ENCODE measurements around the gene NECAB3.
"Not testable (repeated sequence)": the region's sequence is repeated elsewhere in the genome, so short reads cannot be mapped to it uniquely, and the experiment has no call there.

The NECAB3 gene

DNA sequence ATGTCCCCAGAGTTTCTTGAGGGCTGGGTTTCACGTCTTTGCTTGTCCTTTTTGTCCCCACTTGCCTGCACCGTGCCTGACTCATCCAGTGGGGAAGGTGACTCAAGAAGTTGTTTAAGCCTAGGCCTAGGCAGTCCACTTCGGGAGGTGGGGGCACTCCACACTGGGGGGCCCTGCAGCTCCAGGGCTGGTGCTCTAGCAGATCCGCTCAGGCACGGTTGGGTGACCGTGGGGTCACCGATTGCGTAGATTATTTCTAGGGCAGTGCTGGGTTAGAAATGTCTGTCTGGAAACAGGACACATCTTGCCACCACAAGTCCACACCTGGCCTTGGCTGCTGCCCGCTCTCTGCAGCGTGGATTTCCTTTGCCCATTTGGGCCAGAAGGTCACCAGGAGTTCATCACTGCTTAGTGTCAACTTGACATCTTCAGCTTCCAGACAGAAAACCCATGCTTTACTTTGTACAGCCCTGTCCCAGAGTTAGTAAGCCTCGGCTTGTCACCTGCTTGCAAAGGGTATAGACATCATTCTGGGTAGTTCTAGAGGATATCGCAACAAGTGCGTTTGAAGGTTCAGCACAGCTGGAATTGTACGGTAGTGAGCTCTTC is 25.7 kb downstream of the NECAB3 start:
- no peak for DNase-seq

DNA sequence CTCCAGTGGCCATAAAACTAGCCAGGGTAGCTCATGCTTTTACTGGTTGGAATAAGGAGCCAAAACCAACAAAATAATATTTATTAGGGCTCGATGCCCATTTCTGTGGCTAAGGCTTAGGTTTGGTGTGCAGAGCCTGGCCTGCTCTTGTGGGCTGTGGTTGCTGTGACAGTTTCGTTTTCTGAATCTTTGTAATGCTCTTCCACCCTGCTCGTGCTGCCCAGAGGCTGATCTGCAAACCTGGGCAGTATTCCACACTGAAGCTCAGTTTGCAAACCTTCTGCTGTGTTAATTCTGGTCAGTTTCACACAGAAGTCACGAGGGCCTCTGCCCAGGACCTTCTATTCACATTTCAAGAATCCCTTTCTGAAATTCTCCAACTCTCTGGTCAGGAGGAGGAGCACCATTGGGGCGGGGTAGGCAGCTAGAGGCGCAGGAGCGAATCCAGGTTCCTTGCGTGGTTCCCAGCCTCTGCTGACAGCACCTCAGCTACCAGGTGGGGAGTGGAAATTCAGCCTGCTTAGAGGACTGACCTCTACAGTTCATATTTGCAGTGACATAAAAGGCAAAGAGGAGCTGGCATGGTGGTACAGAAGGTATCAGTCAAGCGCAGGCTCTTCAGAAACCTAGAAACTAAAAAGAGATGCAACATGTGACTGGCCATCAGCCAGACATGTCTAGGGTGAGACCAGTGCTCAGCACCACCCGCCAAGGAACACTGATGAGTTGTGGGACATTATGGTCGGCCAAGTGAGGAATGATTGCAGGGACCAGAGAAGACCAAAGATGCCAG is 26.4 kb downstream of the NECAB3 start:
- peak; percentile 43 for DNase-seq

DNA sequence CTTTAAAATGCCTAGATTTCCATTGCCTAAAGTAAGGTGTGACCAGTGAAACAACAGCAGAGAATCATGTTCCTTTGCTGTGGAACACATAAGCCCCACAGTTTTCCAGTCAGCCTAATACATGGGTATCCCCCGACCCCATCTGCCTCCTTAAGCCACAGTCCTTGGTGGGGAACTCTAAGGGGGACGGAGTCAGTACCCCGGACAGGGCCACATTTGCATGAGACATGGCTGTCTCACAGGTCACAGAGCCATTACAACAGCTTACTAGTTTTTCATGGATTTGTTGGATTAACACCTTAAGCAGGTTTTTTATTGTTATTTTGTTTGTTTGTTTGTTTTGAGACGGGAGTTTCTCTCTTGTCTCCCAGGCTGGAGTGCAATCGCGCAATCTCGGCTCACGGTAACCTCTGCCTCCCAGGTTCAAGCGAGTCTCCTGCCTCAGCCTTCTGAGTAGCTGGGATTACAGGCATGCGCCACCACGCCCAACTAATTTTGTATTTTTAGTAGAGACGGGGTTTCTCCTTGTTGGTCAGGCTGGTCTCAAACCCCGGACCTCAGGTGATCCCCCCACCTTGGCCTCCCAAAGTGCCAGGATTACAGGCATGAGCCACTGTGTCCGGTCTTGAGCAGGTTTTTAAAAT is 27.1 kb downstream of the NECAB3 start:
- not testable (repeated sequence) for DNase-seq

DNA sequence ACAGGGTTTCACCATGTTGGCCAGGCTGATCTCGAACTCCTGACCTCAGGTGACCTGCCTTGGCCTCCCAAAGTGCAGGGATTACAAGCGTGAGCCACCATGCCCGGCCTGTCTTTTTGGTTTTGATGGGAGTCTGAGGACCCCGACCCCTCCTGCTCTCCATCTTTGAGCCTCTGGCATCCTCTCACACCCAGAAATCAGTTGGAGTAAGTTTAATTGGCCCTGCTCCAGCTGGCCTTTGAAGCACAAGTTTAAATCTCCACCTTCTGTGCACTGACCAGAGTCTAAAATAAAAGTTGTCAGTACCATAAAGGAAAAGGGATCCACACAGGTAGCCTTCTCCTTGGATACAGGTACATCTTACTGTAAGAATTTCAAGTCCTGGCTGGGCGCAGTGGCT is 28.0 kb downstream of the NECAB3 start:
- DNase-seq, result no peak

DNA sequence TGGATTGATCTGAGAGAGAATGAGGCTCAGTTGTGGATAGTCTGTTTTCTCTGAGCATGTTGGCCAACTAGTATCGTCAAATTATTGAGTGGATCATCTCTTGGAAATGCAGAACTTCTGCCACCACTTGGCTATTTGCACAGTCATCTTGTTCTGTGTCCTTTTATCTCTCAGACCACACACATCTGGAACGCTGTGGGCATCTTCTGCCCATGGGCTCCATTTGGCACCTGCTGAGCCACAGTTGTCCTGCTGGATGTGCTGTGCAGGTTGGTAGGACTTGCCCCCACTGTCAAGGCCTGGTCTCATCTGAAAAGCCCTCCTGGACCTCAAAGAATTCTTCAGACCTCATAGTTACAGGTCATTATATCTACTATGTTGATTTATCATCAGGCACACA is 28.8 kb downstream of the NECAB3 start:
- DNase-seq, result no peak

DNA sequence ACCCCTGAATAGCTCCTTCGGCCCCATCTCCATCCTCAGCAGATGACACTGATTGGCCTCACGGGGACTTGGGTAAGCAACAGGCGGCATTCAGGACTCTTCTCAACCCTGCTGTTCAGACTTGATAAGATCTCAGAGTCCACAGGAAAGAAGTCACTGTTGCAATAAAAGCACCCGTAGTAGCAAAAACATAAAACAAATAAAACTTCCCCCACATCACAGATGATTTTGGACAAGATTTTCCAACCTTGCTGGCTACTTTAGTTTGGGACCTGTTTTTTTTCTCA is 29.2 kb downstream of the NECAB3 start:
- no peak for DNase-seq

DNA sequence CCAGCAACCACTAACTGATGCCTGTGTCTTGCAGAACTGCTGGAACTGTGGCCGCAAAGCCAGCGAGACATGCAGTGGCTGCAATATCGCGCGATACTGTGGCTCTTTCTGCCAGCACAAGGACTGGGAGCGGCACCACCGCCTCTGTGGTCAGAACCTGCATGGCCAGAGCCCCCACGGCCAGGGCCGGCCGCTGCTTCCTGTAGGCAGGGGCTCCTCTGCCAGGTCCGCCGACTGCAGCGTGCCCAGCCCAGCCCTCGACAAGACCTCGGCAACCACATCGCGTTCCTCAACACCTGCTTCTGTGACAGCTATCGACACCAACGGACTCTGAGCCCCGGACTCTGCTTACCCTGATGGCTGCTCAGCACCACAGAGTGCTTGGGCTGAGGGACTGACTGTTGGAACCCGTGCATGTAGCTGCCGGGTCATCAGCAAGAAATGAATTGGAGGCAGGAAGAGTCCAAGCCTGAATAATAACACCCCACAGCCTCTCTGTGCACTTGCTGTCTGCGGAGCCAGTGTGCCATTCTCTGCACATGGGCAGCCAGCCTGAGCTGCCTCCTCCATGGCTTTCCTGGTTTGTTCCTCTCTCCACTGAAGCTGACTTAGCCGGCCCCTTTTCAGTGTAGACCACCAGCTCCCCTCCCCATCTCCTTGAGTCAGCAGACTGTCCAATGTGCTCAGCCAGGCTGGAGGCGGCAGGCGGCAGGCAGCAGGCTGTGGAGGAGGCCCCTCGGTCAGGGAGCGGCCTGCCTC is 29.7 kb downstream of the NECAB3 start:
- no peak for DNase-seq

DNA sequence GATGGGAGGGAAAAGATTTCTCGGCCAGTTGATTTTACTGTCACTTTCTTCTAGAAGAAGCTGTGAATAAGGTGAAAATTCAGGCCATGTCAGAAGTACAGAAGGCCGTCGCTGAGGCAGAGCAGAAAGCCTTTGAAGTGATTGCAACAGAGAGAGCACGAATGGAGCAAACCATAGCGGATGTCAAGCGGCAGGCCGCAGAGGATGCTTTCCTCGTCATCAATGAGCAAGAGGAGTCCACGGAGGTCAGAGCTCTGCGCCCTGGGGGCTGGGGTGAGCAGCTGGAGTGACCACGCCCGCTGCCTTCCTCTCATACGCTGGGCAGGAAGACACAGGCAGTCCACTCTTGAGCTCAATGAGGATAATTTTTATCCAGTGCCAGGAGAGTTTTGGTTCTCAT is 33.9 kb downstream of the NECAB3 start:
- DNase-seq, result no peak

DNA sequence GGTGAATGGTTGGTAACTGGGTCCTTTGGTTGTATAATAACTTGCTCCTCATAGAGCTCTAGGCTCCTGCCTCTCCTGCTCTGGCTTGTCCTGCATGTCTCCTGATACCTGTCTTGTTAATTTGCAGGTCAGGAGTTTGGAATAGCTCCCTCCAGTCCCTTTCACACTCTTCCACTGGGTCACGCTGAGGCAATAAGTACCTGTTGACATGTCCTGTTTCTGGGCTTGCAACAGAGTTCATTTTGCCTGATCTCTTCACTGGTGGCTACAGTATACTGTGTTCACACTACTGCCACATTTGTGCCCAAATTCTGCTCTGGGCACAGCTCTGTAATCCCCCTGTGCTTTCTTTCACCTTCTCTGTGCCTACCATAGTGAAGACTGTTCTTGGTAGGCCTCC is 37.5 kb downstream of the NECAB3 start:
- no peak for DNase-seq

DNA sequence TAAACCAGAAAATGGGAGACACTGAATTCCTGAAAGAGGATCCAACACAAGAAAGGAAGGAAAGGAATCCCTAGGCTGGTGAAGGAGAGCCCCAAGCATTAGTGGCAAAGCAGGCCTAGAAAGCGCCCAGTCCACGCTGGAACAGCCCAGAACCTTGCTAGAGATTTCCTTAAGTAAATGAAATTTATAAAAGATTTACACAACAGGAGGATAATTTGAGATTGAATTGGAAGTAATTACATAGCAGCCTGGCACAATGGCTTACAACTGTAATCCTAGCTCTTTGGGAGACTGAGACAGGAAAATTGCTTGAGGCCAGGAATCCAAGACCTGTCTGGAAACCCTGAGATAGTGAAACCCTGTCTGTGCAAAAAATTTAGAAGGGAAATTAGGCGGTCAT is 38.9 kb downstream of the NECAB3 start:
- DNase-seq, result no peak

DNA sequence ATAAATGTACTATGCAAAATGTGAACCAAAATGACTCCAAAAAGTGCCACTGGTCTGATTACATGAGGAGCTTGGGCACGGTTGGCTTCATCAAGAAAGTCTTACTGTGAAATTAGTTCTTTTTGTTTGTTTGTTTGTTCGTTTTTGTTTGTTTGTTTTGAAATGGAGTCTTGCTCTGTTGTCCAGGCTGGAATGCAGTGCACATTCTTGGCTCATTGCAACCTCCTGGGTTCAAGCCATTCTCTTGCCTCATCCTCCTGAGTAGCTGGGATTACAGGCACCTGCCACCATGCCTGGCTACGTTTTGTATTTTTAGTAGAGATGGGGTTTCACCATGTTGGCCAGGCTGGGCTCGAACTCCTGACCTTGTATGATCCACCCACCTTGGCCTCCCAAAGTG is 42.3 kb downstream of the NECAB3 start:
- DNase-seq, result not testable (repeated sequence)

DNA sequence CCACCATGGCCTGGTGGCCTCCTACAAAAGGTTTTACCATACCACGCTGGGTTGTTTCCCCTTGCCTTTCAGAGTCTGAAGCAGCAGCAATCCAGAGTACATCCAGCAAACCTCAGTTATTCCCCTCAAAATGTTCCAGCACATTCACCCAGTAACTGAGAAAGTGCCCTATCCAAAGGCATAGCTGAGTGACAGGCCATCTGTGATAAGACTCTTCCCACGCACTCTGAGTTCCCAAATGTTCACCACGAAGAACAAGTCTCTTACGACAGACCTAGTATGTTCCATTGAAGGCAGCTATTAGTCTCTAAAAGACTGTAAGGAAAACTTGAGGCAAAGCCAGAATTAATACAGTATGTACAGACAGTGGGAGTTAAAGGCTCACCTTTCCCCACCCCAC is 43.7 kb downstream of the NECAB3 start:
- DNase-seq, result no peak

DNA sequence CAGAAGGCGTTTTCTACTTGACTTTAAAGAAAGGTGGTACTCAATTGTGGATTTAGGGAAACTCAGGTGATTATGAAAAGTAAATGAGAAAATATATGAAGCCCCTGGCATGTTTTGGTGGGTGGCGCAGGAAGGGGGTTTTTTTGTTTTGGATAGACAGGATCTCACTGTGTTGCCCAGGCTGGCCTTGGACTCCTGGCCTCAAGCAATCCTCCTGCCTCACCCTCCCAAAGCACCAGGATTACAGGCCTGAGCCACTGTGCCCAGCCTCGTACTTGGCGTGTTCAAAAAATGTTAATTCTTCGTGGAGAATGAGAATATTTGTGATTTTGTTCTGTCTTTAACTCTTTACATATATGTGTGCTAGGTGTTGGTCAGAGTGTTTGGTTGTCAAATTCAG is 44.2 kb downstream of the NECAB3 start:
- DNase-seq, result no peak

DNA sequence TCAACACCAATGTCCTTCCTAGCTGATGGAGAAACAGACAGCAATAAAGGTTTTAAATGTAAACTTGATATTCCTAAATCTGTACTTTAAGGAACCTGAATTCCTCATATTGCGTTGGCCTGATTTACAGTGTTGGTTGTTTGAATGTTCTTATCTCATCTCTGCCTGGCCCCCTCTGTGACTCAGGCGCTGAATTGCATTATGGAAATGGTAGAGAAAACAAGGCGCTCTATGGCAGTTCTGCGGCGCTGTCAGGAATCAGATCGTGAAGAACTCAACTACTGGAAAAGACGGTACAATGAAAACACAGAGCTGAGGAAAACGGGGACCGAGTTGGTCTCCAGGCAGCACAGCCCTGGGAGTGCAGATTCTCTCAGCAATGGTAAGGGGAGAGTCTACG is 44.7 kb downstream of the NECAB3 start:
- DNase-seq, result no peak

DNA sequence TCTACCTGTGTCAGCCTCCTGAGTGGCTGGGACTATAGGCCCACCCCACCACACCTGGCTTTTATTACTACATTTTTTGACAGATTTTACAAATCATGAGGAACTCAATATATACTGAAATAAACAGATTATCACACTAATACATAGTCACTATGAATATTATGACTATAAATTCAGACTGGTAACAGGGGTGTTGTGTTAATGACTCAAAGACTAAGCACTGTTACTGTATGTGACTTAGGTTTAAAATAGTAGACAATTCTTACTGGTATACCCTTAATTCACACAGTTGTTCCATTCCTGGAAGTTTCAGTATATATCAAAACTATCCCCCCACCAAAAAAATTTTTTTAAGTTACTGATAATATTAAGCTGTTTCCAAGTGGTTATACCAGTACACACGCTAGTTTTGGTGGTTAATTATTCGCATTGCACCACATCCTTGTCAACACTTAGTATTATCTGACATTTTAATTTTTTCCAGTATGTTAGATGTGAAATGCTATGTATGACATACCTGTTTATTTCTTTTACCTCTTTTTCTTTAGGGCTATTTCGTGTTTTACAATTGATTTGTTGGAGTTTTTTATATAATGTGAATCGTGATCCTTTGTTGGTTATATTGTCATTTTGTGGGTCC is 46.5 kb downstream of the NECAB3 start:
- DNase-seq, result no peak

DNA sequence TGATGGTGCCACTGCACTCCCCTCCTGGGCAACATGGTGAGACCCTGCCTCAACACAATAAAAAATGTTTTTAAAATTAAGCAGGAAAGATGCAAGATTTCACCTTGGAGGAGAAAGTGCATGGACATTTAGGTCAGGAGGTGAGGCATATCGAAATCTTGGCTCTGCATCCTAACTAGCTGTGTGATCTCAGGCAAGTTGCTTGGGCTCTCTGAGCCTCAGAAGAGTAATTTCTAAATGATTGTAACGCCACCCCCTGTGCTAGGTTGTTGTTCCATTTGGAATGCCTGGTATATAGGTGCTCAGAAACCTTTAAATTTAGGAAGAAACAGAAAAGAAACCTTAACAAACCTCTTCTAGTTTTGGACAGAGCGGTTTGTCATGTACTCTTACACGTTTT is 48.0 kb downstream of the NECAB3 start:
- DNase-seq, result no peak

DNA sequence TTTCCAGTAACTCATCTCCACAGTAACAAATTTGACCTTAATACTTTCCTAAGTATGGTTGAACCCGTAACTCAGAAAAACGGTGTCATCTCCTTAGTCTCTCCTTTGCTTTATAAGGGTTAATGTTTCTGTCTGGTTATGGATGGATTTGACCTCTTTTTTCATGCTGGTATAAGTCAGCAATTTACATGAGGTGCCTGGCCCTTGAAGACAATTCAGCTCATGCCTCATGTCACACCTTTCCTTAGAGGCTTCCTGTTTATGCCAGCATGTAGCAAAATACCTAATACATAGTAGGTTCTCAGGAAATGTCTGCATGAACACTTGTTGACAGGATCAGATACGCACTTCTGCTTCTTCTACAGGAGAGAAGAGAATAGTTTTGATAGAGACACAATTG is 49.8 kb downstream of the NECAB3 start:
- DNase-seq, result no peak

DNA sequence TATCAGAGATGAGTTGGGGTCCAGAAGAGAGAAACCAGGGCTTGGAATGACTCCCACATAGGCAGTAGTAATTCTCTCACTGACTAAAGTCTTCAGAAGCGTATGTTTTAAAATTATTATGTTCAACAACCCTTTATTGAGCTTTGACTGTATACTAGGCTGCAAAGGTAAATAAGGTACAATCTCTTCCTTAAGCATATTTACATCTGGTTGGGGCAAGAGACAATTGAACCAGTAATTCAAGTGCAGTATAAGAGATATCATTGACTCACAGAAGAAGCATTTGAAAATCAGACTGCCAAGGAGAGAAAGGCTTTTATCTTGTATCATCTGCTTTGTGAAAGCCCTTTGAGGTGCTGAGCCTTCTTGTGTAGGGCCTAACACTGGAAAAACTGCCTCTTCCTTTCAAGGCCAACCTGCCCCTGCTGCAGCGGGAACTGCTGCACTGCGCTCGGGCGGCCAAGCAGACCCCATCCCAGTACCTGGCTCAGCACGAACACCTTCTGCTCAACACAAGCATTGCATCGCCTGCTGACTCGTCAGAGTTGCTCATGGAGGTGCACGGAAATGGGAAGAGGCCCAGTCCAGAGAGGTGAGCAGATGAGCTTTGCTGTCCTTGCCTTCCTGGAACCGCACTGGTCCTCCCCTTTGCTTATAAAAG is 51.4 kb downstream of the NECAB3 start:
- DNase-seq, result no peak

DNA sequence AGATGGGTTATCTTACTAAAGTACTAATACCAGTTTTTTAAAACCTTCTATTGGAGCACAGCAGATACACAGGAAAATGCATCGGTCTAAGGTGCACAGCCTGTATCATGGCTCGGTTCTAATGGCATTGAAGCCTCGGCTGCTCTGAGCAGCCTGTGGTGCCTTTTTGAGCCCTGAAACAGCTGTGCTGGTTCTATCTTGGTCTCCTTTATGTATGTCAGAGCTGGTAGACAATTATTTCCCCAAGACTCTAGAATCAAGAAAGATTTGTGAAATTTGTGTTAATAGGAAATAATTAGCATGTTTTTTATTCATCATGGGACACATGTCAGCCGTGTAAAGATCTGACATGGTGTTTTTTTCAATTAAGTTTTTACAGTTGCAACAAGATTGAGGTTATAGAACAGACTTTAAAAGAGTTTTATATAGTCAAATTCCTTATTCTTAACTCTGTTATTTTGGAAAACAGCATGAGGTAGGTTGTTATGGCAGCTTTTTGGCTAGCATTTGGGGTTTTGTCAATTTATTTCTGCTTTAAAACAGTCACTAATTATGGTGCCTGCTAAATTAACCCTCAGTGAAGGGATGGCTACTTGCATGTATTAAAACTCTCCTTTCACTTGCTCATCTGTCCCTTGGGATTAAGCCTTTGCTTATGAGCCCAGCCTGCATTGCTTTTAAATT is 52.4 kb downstream of the NECAB3 start:
- no peak for DNase-seq

DNA sequence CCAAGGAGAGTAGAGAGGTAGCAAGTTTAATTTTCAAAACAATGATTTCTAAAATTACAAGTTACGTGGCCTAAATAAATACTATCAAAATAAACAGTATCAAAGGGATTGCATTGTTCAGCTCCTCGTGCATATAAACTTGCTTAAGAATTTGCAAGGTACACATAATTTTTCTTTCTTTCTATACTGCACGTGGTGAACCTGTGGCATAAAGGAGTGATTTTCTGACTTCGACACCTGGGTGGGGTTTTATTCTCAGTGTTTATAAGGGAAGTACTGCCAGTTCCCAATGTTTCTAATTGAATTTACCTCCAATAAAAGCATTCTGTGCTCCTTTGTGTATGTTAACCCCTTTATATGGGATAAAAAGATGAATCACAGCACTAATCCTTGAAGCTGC is 62.2 kb downstream of the NECAB3 start:
- no peak for DNase-seq

DNA sequence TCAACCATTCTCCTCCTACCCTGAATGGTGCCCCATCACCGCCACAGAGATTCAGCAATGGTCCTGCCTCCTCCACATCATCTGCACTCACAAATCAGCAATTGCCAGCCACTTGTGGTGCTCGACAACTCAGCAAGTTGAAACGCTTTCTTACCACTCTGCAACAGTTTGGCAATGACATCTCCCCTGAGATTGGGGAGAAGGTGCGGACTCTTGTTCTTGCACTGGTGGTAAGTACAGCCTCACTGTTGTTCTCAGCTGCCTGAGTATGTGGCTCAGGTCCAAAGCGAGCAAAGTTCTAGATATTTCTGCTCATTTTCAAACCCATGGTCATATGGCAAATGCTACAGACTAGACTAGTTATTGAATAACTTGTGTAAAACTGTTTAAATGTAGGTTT is 63.1 kb downstream of the NECAB3 start:
- DNase-seq, result no peak

DNA sequence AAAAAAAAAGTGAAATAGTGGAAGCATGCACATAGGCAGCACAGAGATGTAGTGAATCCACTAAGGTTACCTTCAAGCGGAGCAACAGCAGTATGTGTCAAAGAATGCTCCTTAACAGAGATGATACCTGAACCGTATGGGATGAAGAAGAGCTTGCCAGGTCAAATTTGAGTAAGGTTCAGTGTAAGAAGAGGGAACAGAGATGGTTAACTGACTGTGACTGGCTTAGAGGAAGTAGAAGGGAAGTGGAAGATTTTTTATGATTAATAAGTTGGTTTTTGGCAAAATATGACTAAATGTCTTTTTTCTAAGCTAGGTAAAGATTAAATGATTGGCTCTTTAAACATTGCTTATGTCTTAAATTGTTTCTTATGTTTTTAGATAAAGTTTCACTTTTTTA is 64.7 kb downstream of the NECAB3 start:
- DNase-seq, result no peak

All from activated CD4-positive, alpha-beta T cell treated with anti-CD3 and anti-CD28 coated beads, Interleukin-2, Interleukin-6, amounts not matched to agents 100 ng/mL and 50 ng/mL, durations not matched to agents 16 hours and 8 hours (primary cell).